MV-4-11 (cell line): ENCODE results near the gene PCDH9.
"Not testable (repeated sequence)": the region's sequence is repeated elsewhere in the genome, so short reads cannot be mapped to it uniquely, and the experiment has no call there.

Source experiments
- DNase-seq: peaks from one replicate; lab custom pipeline; 2025; lab: John Stamatoyannopoulos, UW

PCDH9 gene

DNA sequence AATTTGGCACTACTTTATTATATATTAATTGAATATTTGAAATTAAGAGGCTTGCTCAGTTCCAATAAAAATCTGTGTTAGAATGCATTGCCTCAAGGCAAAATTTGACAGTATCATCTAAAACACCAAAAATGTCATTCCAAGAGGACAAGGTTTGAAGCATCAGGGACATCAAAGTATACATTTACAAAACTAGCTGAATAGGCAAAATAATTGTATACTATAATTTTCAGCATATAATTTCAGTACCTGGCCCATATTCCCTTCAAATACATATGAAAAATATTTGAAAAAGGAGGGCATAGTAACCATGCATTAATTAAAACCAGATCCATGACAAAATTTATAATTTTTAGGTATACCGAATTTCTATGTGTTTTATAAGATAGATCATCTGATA, 963.8 kb downstream of the PCDH9 start:
- DNase-seq: no peak

DNA sequence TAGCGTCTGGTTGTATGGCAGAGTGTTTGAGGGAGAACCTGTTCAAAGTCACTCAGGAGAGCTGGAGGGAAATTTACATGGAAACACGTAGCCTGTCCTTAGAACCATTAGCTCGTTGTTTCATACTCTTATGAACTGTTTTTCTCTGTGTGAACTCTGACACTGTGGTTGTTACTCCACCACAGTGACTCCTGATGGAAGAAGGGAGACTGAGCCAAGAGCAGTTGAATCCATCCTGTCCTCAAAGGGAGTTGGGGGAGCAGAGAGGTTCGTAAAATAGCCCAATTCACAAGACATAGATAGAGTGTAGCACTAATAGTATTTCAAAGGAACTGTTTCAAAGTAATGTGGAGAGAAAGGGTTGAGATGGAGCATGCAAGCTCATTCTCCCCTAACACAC, 964.8 kb downstream of the PCDH9 start:
- no peak for DNase-seq

DNA sequence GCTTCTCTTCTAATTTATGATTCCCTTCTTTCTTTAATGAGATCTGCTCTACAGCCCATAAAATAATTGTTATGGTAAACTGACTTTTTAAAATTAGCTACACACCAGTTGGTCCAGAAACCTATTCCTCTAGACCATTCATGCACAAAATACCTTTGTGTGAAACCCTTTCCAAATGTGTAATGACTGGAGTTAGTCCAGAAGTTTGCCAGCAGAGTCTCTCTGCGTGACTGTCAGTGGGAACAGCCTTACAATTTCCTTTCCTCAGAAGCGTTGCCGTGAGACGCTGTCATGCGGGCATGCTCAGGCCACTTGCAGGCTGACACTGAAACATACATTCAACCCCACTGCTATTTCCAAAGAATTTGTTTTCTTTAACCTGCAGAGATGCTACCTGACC, 965.2 kb downstream of the PCDH9 start:
- DNase-seq: no peak

DNA sequence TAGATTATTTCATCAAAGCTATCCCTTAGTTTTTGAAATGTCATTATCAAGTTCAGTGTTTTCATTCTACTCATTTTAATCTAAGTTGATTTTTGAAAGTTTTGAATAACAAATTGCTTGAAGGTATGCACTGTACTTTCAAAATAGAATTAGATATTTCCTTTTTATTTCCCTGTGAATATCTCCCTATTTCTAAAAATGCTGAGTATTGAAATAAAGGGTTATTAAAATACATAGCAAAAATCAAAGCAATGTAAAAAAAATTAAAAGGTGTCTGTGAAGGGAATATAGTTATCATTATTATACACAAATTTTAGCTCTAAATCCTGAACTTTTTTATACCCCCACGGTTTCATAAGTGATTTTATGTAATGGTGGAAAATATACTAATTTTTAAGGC, 967.8 kb downstream of the PCDH9 start:
- no peak for DNase-seq

DNA sequence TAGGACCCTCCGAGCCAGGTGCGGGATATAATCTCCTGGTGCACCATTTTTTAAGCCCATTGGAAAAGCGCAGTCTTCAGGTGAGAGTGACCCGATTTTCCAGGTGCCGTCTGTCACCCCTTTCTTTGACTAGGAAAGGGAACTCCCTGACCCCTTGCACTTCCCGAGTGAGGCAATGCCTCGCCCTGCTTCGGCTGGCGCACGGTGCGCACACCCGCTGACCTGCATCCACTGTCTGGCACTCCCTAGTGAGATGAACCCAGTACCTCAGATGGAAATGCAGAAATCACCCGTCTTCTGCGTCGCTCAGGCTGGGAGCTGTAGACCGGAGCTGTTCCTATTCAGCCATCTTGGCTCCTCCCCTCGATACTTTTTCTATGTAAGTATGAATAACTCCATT, 970.7 kb downstream of the PCDH9 start:
- DNase-seq: not testable (repeated sequence)
